Omental fat pad (tissue), 4 donors: ENCODE measurements around the gene RASL12. TPM values are rescaled to one million over a fixed set of nuclear protein-coding genes. Genes with fewer than 3 reads are reported as not detected.

Source experiments
- ATAC-seq: fragments of 150-250 bp; one replicate; pipeline ENCODE4 v1.9.1; 2016; ENCODE audit warnings: mild to moderate bottlenecking, moderate library complexity; ENCODE audit not compliant: low FRiP score
- DNase-seq: peaks from one replicate; pipeline ENCODE4 v3.0.0-alpha.2; 2019; ENCODE audit warnings: low spot score
- total RNA-seq, 4 donors: library from RNA; depleted of rRNA; stranded (reverse); fragments of >200 nt; gene quantifications; one replicate each; pipeline ENCODE4 v1.1.0, GENCODE V29; 2016
- TF ChIP-seq, protein P1 (sequence below), 3 donors: fragments of 450-650 bp; IDR thresholded peaks; one replicate each; pipeline ENCODE4 v1.5.1; 2016 to 2017; ENCODE audit warnings: antibody characterized with exemption in 3 of 3, mild to moderate bottlenecking in 3 of 3, moderate library complexity in 2 of 3

Gene RASL12
- total RNA-seq, 4 donors from 2014 or later, result 4.6 to 50.0 (median 7.6) TPM

GRCh38 chr15:65085990-65086679 lies 18.3 kb upstream of the RASL12 start:
- TF ChIP-seq, protein P1, sequence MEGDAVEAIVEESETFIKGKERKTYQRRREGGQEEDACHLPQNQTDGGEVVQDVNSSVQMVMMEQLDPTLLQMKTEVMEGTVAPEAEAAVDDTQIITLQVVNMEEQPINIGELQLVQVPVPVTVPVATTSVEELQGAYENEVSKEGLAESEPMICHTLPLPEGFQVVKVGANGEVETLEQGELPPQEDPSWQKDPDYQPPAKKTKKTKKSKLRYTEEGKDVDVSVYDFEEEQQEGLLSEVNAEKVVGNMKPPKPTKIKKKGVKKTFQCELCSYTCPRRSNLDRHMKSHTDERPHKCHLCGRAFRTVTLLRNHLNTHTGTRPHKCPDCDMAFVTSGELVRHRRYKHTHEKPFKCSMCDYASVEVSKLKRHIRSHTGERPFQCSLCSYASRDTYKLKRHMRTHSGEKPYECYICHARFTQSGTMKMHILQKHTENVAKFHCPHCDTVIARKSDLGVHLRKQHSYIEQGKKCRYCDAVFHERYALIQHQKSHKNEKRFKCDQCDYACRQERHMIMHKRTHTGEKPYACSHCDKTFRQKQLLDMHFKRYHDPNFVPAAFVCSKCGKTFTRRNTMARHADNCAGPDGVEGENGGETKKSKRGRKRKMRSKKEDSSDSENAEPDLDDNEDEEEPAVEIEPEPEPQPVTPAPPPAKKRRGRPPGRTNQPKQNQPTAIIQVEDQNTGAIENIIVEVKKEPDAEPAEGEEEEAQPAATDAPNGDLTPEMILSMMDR (IDR thresholded peaks at IDR 0.05), result no peak
- DNase-seq (no peak), ATAC-seq (no peak)

DNA sequence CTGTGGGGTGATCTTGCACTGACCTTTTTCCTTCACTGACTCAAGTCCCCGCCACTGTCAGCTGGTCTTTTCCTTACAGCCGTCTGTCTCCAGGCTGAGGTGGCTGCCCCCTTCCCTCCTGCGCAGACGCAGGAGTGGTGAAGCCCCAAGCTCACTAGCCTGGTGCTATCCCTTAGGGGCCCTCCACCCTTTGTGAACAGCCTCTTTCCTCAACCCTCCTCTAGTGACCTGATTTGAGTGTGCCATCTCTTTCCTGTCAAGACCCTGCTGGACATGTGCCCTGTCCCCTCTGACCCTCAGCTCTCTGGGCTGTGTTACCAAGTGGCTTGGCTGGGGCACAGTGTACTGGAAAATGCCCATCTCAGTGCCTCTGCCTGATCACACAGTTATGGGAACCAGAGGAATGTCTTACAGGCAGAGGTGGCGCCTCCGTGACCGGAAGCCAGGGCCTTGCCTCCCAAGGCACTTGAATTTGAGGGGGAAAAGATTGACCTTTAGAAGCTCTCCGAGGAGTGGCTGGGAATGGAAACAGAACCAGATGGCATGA lies 17.5 kb upstream of the RASL12 start:
- DNase-seq (no peak), ATAC-seq (no peak)
- TF ChIP-seq, protein P1 (IDR thresholded peaks at IDR 0.05), result no peak

- DNase-seq (no peak), ATAC-seq (no peak)
- TF ChIP-seq, protein P1 (IDR thresholded peaks at IDR 0.05), result no peak
Observed at GRCh38 chr15:65084500-65085206, 16.9 kb upstream of the RASL12 start.

DNA sequence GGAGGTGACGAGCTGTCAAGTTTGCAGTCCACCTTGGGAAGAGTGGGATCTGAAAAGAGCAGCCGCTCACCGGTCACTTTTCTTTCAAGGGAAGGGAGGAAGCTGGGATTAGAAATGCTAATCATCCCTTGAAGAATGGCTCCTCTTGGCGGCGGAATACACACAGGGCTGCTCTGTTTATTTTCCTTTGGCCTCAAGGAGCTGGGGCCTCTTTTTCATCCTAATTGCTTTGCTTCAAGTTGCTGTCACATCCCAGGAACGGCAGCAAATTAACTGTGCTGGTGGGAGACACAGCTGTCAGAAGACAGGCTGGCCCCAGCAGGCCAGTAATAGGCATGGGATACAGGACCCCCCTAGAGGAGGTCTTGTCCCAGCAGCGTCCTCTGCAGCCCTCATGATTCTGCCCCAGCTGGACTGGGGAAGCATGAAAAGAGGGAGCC lies 15.5 kb upstream of the RASL12 start:
- TF ChIP-seq, protein P1 (IDR thresholded peaks at IDR 0.05), result no peak
- ATAC-seq (no peak), DNase-seq (no peak)

GRCh38 chr15:65082303-65082953 lies 14.6 kb upstream of the RASL12 start:
- no peak for DNase-seq
- ATAC-seq, result no peak
- TF ChIP-seq, protein P1 (IDR thresholded peaks at IDR 0.05), result no peak

GRCh38 chr15:65081758-65082157 lies 14.0 kb upstream of the RASL12 start:
- TF ChIP-seq, protein P1 (IDR thresholded peaks at IDR 0.05), result no peak
- DNase-seq, result no peak
- ATAC-seq, result no peak
